Neural cell (in vitro differentiated cells): ENCODE measurements around the gene SERPINH1. TPM values are rescaled to one million over a fixed set of nuclear protein-coding genes. Genes with fewer than 3 reads are reported as not detected.

Experiments
- H2AFZ ChIP-seq: fragments of 200-600, 300-800 bp; sonication (generic), shearing (Covaris generic); 2 replicates; pipeline ENCODE4 v1.6.0; 2014; ENCODE audit warnings: low read depth, mild to moderate bottlenecking, antibody characterized with exemption, low read length, moderate library complexity
- H3F3A ChIP-seq: fragments of 200-600 bp; shearing (Covaris generic); 2 replicates; pipeline ENCODE4 v1.6.1; 2016; ENCODE audit warnings: mild to moderate bottlenecking, moderate library complexity, mixed read lengths, antibody characterized with exemption, low read length; ENCODE audit not compliant: insufficient read depth, poor library complexity, severe bottlenecking
- H3K27ac ChIP-seq: fragments of 200-600, 300-800 bp; sonication (generic), shearing (Covaris generic); 2 replicates; pipeline ENCODE4 v1.5.1; 2014; ENCODE audit warnings: mild to moderate bottlenecking, low read length, moderate library complexity
- H3K27me3 ChIP-seq: fragments of 300-800, 200-600 bp; sonication (generic), shearing (Covaris generic); 2 replicates; pipeline ENCODE4 v1.6.0; 2014; ENCODE audit warnings: mild to moderate bottlenecking, low read depth, low read length, moderate library complexity; ENCODE audit not compliant: insufficient read depth
- H3K36me3 ChIP-seq: fragments of 300-800, 200-600 bp; sonication (generic), shearing (Covaris generic); 2 replicates; pipeline ENCODE4 v1.5.1; 2014; ENCODE audit warnings: mild to moderate bottlenecking, antibody characterized with exemption, low read length, moderate library complexity; ENCODE audit not compliant: insufficient read depth
- H3K4me2 ChIP-seq: fragments of 300-800, 200-600 bp; sonication (generic), shearing (Covaris generic); 2 replicates; pipeline ENCODE4 v1.6.0; 2014; ENCODE audit warnings: mild to moderate bottlenecking, low read length
- H3K4me3 ChIP-seq: fragments of 300-800, 200-600 bp; sonication (generic), shearing (Covaris generic); 2 replicates; pipeline ENCODE4 v1.5.1; 2014; ENCODE audit warnings: mild to moderate bottlenecking, low read length, moderate library complexity
- H3K79me2 ChIP-seq: fragments of 200-600 bp; shearing (Covaris generic); replicated peaks from 2 replicates; pipeline ENCODE4 v1.6.0; 2014; ENCODE audit warnings: mild to moderate bottlenecking, low read length, moderate library complexity; ENCODE audit not compliant: insufficient read depth
- H3K9ac ChIP-seq: fragments of 300-800, 200-600 bp; sonication (generic), shearing (Covaris generic); 2 replicates; pipeline ENCODE4 v1.6.1; 2016; ENCODE audit warnings: mild to moderate bottlenecking, low read length, mixed read lengths
- H3K9me2 ChIP-seq: fragments of 200-600 bp; shearing (Covaris generic); 2 replicates; pipeline ENCODE4 v1.6.1; 2016; ENCODE audit warnings: mild to moderate bottlenecking, low read length, mixed read lengths; ENCODE audit not compliant: insufficient read depth
- H3K9me3 ChIP-seq: fragments of 200-600, 300-800 bp; sonication (generic), shearing (Covaris generic); 2 replicates; pipeline ENCODE4 v1.6.1; 2016; ENCODE audit warnings: mild to moderate bottlenecking, mixed run types, low read length, moderate library complexity, mixed read lengths
- H4K20me1 ChIP-seq: fragments of 200-600 bp; shearing (Covaris generic); 2 replicates; pipeline ENCODE4 v1.6.1; 2016; ENCODE audit warnings: mild to moderate bottlenecking, mixed run types; ENCODE audit not compliant: insufficient read depth
- CTCF ChIP-seq: fragments of 450-650 bp; IDR thresholded peaks from 2 replicates; pipeline ENCODE4 v1.5.1; 2014; ENCODE audit warnings: antibody characterized with exemption, mild to moderate bottlenecking, moderate library complexity; ENCODE audit not compliant: poor library complexity, severe bottlenecking
- EP300 ChIP-seq: fragments of 450-650 bp; conservative IDR thresholded peaks from 2 replicates; pipeline ENCODE4 v1.6.1; 2014; ENCODE audit warnings: antibody characterized with exemption, mild to moderate bottlenecking, moderate library complexity; ENCODE audit not compliant: poor library complexity, severe bottlenecking
- EZH2 ChIP-seq: fragments of 200-600, 300-800 bp; shearing (Covaris generic), sonication (generic); IDR thresholded peaks from 2 replicates; pipeline ENCODE4 v1.6.1; 2014; ENCODE audit warnings: antibody characterized with exemption, low read length, borderline replicate concordance, mild to moderate bottlenecking; ENCODE audit not compliant: insufficient read depth, poor library complexity, severe bottlenecking
- MXI1 ChIP-seq: fragments of 450-650 bp; conservative IDR thresholded peaks from 2 replicates; pipeline ENCODE4 v1.6.1; 2014; ENCODE audit warnings: antibody characterized with exemption, mild to moderate bottlenecking; ENCODE audit not compliant: poor library complexity, severe bottlenecking
- POLR2AphosphoS5 ChIP-seq: IDR thresholded peaks from 2 replicates; pipeline ENCODE4 v1.6.1; 2012
- RAD21 ChIP-seq: fragments of 450-650 bp; conservative IDR thresholded peaks from 2 replicates; pipeline ENCODE4 v1.6.1; 2014; ENCODE audit warnings: antibody characterized with exemption, mild to moderate bottlenecking, moderate library complexity
- SMC3 ChIP-seq: fragments of 450-650 bp; conservative IDR thresholded peaks from 2 replicates; pipeline ENCODE4 v1.6.1; 2014; ENCODE audit warnings: antibody characterized with exemption, mild to moderate bottlenecking, moderate library complexity; ENCODE audit not compliant: poor library complexity
- TAF1 ChIP-seq: IDR thresholded peaks from 2 replicates; pipeline ENCODE4 v1.6.1; 2012; ENCODE audit warnings: low read depth
- polyA plus RNA-seq: library from polyadenylated mRNA; depleted of rRNA; stranded (reverse); fragments of >200 nt; gene quantifications from 2 replicates; pipeline ENCODE4 v1.2.3, GENCODE V29; 2014
- TF ChIP-seq, protein P1 (sequence below): IDR thresholded peaks from 2 replicates; pipeline ENCODE4 v1.6.1; 2012; ENCODE audit warnings: borderline replicate concordance

Gene SERPINH1
- polyA plus RNA-seq, 1 donor from 2014 or later: 16.1 TPM

GRCh38 chr11:75527130-75527529 is 34.9 kb upstream of the SERPINH1 start:
- Histone ChIP-seq H3K79me2 (peaks cover 18% of the 10 kb centered on the region), H3K27me3 (no peaks in the 10 kb centered on the region), H3K9me3 (no peaks in the 10 kb centered on the region), H3F3A (no peaks in the 10 kb centered on the region), H3K9me2 (no peaks in the 10 kb centered on the region), H3K4me2 (no peak overlapping the region), H3K36me3 (no peaks in the 10 kb centered on the region), H3K27ac (no peak overlapping the region), H3K4me3 (peak overlapping the region; percentile 100), H3K9ac (no peak overlapping the region), H4K20me1 (no peaks in the 10 kb centered on the region), H2AFZ (no peak overlapping the region)
- TF ChIP-seq, protein P1, sequence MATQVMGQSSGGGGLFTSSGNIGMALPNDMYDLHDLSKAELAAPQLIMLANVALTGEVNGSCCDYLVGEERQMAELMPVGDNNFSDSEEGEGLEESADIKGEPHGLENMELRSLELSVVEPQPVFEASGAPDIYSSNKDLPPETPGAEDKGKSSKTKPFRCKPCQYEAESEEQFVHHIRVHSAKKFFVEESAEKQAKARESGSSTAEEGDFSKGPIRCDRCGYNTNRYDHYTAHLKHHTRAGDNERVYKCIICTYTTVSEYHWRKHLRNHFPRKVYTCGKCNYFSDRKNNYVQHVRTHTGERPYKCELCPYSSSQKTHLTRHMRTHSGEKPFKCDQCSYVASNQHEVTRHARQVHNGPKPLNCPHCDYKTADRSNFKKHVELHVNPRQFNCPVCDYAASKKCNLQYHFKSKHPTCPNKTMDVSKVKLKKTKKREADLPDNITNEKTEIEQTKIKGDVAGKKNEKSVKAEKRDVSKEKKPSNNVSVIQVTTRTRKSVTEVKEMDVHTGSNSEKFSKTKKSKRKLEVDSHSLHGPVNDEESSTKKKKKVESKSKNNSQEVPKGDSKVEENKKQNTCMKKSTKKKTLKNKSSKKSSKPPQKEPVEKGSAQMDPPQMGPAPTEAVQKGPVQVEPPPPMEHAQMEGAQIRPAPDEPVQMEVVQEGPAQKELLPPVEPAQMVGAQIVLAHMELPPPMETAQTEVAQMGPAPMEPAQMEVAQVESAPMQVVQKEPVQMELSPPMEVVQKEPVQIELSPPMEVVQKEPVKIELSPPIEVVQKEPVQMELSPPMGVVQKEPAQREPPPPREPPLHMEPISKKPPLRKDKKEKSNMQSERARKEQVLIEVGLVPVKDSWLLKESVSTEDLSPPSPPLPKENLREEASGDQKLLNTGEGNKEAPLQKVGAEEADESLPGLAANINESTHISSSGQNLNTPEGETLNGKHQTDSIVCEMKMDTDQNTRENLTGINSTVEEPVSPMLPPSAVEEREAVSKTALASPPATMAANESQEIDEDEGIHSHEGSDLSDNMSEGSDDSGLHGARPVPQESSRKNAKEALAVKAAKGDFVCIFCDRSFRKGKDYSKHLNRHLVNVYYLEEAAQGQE: no peak
- TF ChIP-seq EZH2: no peak
- no peak for TF ChIP-seq EP300
- TF ChIP-seq RAD21: no peak

GRCh38 chr11:75527938-75528735 is 33.9 kb upstream of the SERPINH1 start:
- no peak overlapping the region for H3K4me2 ChIP-seq
- no peak overlapping the region for H3K9ac ChIP-seq
- H4K20me1 ChIP-seq: no peaks in the 10 kb centered on the region
- TF ChIP-seq POLR2AphosphoS5: no peak
- no peak for TF ChIP-seq EP300
- TF ChIP-seq MXI1: no peak
- no peak for TF ChIP-seq TAF1
- TF ChIP-seq CTCF: no peak
- TF ChIP-seq EZH2: no peak
- TF ChIP-seq SMC3: no peak
- no peak for TF ChIP-seq RAD21
- TF ChIP-seq, protein P1: no peak
- peaks cover 17% of the 10 kb centered on the region for H3K79me2 ChIP-seq
- no peak overlapping the region for H3K27ac ChIP-seq
- no peak overlapping the region for H3K4me3 ChIP-seq
- H3K27me3 ChIP-seq: no peaks in the 10 kb centered on the region
- no peak overlapping the region for H2AFZ ChIP-seq
- H3F3A ChIP-seq: no peaks in the 10 kb centered on the region
- H3K36me3 ChIP-seq: no peaks in the 10 kb centered on the region
- H3K9me2 ChIP-seq: no peaks in the 10 kb centered on the region
- H3K9me3 ChIP-seq: no peaks in the 10 kb centered on the region
